Measurements from ENCODE around the gene CNGB1.

DNA sequence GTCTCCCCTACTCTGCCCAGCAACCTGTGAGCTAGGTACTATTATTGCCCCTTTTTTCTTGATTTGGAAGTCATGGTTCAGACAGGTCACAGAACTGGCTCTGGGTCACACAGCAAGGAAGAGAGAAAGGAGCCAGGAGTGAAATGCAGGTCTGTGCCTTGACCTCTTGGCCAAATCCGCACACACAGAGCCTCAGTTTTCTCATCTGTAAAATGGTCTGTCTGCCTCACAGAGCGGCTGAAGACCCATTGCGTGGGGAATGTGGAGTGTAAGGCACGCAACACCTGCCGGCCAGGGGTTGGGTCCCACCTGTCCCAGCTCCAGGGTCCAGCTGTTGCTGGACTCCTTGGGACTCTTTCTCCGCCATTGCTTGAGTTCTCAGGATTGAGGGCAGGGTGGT, 32.4 kb downstream of the CNGB1 start:
- no peak for TF ChIP-seq SRF (IDR thresholded peaks at IDR 0.05; ENCODE audit: low read depth)
- no peak for TF ChIP-seq EGR1 (IDR thresholded peaks at IDR 0.05; ENCODE audit: low read depth)
- no peak for TF ChIP-seq CTCF (IDR thresholded peaks at IDR 0.05 in 2 of 3, conservative IDR thresholded peaks at IDR 0.05 in 1 of 3; ENCODE audit: borderline replicate concordance in 1 of 3, insufficient read depth in 1 of 3, low read depth in 2 of 3, low read length in 2 of 3)
- no peak for TF ChIP-seq POLR2AphosphoS5 (IDR thresholded peaks at IDR 0.05; ENCODE audit: low read depth, low read length)
- TF ChIP-seq MAX (IDR thresholded peaks at IDR 0.05), result no peak
- TF ChIP-seq POLR2A (IDR thresholded peaks at IDR 0.05; ENCODE audit: borderline replicate concordance, extremely low read depth, insufficient read depth, insufficient read length), result no peak
- TF ChIP-seq EZH2phosphoT487 (IDR thresholded peaks at IDR 0.05; ENCODE audit: borderline replicate concordance), result no peak
- no peak for TF ChIP-seq CEBPB (IDR thresholded peaks at IDR 0.05; ENCODE audit: low read depth)
- no peak for TF ChIP-seq SIN3A (IDR thresholded peaks at IDR 0.05; ENCODE audit: low read depth)

Measured in HCT116 (cell line).